ENCODE data around the gene INPP5F.

- no peak for TF ChIP-seq CTCF (IDR thresholded peaks at IDR 0.05)
- TF ChIP-seq POLR2A (IDR thresholded peaks at IDR 0.05): no peak
- TF ChIP-seq EP300 (IDR thresholded peaks at IDR 0.05): no peak
Measured at GRCh38 chr10:119801998-119802538, 76.2 kb downstream of the INPP5F start.
